Liver (tissue), 9 donors: Measurements from ENCODE around the gene ADAMTS5. TPM values are rescaled to one million over a fixed set of nuclear protein-coding genes. Genes with fewer than 3 reads are reported as not detected.

Experiments used
- DNase-seq: peaks from one replicate; pipeline ENCODE4 v3.0.0-alpha.2; 2017; ENCODE audit warnings: low spot score
- H3K27ac ChIP-seq, 2 donors: one replicate each; pipeline ENCODE4 v1.7.0; 2013; ENCODE audit warnings: inconsistent platforms in 2 of 2, low read length in 2 of 2, control low read depth in 1 of 2, low read depth in 1 of 2, mild to moderate bottlenecking in 1 of 2
- H3K27me3 ChIP-seq, 4 donors: one replicate each; pipeline versions ENCODE4 v1.6.1 to v1.7.0; 2013; ENCODE audit warnings: low read length in 3 of 4, inconsistent platforms in 1 of 4, mild to moderate bottlenecking in 1 of 4, moderate library complexity in 1 of 4; ENCODE audit not compliant: control insufficient read depth in 4 of 4, insufficient read depth in 4 of 4
- H3K36me3 ChIP-seq, 4 donors: one replicate each; pipeline versions ENCODE4 v1.6.1 to v1.7.0; 2013; ENCODE audit warnings: low read length in 3 of 4, mild to moderate bottlenecking in 3 of 4, low read depth in 1 of 4, moderate library complexity in 1 of 4; ENCODE audit not compliant: control insufficient read depth in 4 of 4, insufficient read depth in 3 of 4
- H3K4me1 ChIP-seq, 4 donors: one replicate each; pipeline versions ENCODE4 v1.6.1 to v1.7.0; 2013; ENCODE audit warnings: low read length in 3 of 4, mild to moderate bottlenecking in 3 of 4, moderate library complexity in 1 of 4; ENCODE audit not compliant: control insufficient read depth in 4 of 4, insufficient read depth in 4 of 4
- H3K4me3 ChIP-seq, 3 donors: one replicate each; pipeline versions ENCODE4 v1.6.1 to v1.7.0; 2013; ENCODE audit warnings: low read length in 3 of 3, control low read depth in 1 of 3, low read depth in 1 of 3, mild to moderate bottlenecking in 1 of 3
- H3K9ac ChIP-seq, 2 donors: one replicate each; pipeline ENCODE4 v1.7.0; 2013; ENCODE audit warnings: low read length in 2 of 2, mild to moderate bottlenecking in 2 of 2, moderate library complexity in 2 of 2, control low read depth in 1 of 2, low read depth in 1 of 2
- H3K9me3 ChIP-seq, 4 donors: one replicate each; pipeline versions ENCODE4 v1.6.1 to v1.7.0; 2013; ENCODE audit warnings: low read length in 3 of 4; ENCODE audit not compliant: control insufficient read depth in 4 of 4
- CTCF ChIP-seq: fragments of 150-350 bp; IDR thresholded peaks from 2 replicates; pipeline ENCODE4 v1.5.1; 2017; ENCODE audit warnings: improper control_type of control experiment, low read depth, low read length; ENCODE audit not compliant: missing input control
- FOXA1 ChIP-seq: IDR thresholded peaks from 2 replicates; pipeline ENCODE4 v1.6.1; 2016; ENCODE audit warnings: antibody characterized with exemption
- FOXA2 ChIP-seq: IDR thresholded peaks from 2 replicates; pipeline ENCODE4 v1.6.1; 2016; ENCODE audit warnings: antibody characterized with exemption
- GABPA ChIP-seq, 2 donors: IDR thresholded peaks in 1 of 2; conservative IDR thresholded peaks in 1 of 2; 2 replicates each; pipeline ENCODE4 v1.6.1; 2016; ENCODE audit warnings: antibody characterized with exemption in 2 of 2, mild to moderate bottlenecking in 1 of 2, moderate library complexity in 1 of 2
- HNF4A ChIP-seq, 2 donors: conservative IDR thresholded peaks; 2 replicates each; pipeline ENCODE4 v1.6.1; 2016; ENCODE audit warnings: antibody characterized with exemption in 2 of 2, mild to moderate bottlenecking in 2 of 2
- HNF4G ChIP-seq: IDR thresholded peaks from 2 replicates; pipeline ENCODE4 v1.6.1; 2016; ENCODE audit warnings: antibody characterized with exemption
- JUND ChIP-seq, 2 donors: IDR thresholded peaks; 2 replicates each; pipeline ENCODE4 v1.6.1; 2016; ENCODE audit warnings: antibody characterized with exemption in 2 of 2
- NR2F2 ChIP-seq: IDR thresholded peaks from 2 replicates; pipeline ENCODE4 v1.6.1; 2016; ENCODE audit warnings: antibody characterized with exemption
- RAD21 ChIP-seq, 2 donors: IDR thresholded peaks; 2 replicates each; pipeline ENCODE4 v1.6.1; 2016; ENCODE audit warnings: antibody characterized with exemption in 2 of 2, mild to moderate bottlenecking in 2 of 2
- RXRA ChIP-seq, 2 donors: IDR thresholded peaks; 2 replicates each; pipeline ENCODE4 v1.6.1; 2017 to 2018; ENCODE audit warnings: antibody characterized with exemption in 2 of 2, mild to moderate bottlenecking in 1 of 2
- SP1 ChIP-seq: IDR thresholded peaks from 2 replicates; pipeline ENCODE4 v1.6.1; 2018; ENCODE audit warnings: antibody characterized with exemption, mild to moderate bottlenecking
- TAF1 ChIP-seq: conservative IDR thresholded peaks from 2 replicates; pipeline ENCODE4 v1.6.1; 2016; ENCODE audit warnings: antibody characterized with exemption, mild to moderate bottlenecking
- YY1 ChIP-seq: IDR thresholded peaks from 2 replicates; pipeline ENCODE4 v1.6.1; 2016; ENCODE audit warnings: antibody characterized with exemption, mild to moderate bottlenecking
- WGBS: extraction: QIAGEN DNeasy Blood & Tissue Kit; methylation state at CpG from one replicate; pipeline ENCODE4 v1.1.7; 2013; 5-methylcytosine and 5-hydroxymethylcytosine counted together
- polyA plus RNA-seq, 2 donors: library from polyadenylated mRNA; stranded (reverse) in 1 of 2; unstranded in 1 of 2; fragments of 200-250 nt in 1 of 2; fragments of >200 nt in 1 of 2; fragmentation: Nextera tagmentation in 1 of 2; extraction: Ambion mirVana in 1 of 2; gene quantifications; one replicate each; pipeline versions ENCODE4 v1.2.1 to v1.2.3, GENCODE V29; 2013 to 2015
- total RNA-seq, 2 donors: library from RNA; depleted of rRNA; stranded (reverse); fragments of >200 nt; gene quantifications; one replicate each; pipeline ENCODE4 v1.2.3, GENCODE V29; 2014
- TF ChIP-seq, protein P1 (sequence below): IDR thresholded peaks from 2 replicates; pipeline ENCODE4 v1.6.1; 2016; ENCODE audit warnings: antibody characterized with exemption, mild to moderate bottlenecking
- TF ChIP-seq, protein P2 (sequence below): IDR thresholded peaks from 2 replicates; pipeline ENCODE4 v1.6.1; 2016; ENCODE audit warnings: antibody characterized with exemption
- donor health status: healthy.
- donor health status: healthy.
- donor health status: healthy.
- donor health status: healthy.
- donor health status: healthy.

The ADAMTS5 gene
- total and polyA plus RNA-seq, 4 donors: 0.43 to 2.5 (median 0.70) TPM

- TF ChIP-seq TAF1 (no peak), SP1 (no peak), YY1 (no peak)
- Histone ChIP-seq H3K36me3 (no peaks in the 10 kb centered on the region), H3K4me1 (no peaks in the 10 kb centered on the region), H3K9ac (no peak overlapping the region), H3K27ac (no peak overlapping the region), H3K9me3 (no peaks in the 10 kb centered on the region), H3K4me3 (no peak overlapping the region), H3K27me3 (peaks cover 0 to 4% (median 0%) of the 10 kb centered on the region in 4 donors)
- DNase-seq: no peak
- 66% methylated on average over 3 of the region's 3 CpGs for WGBS
These were observed 10.9 kb upstream of the ADAMTS5 start for GRCh38 chr21:26977746-26978145.

DNA sequence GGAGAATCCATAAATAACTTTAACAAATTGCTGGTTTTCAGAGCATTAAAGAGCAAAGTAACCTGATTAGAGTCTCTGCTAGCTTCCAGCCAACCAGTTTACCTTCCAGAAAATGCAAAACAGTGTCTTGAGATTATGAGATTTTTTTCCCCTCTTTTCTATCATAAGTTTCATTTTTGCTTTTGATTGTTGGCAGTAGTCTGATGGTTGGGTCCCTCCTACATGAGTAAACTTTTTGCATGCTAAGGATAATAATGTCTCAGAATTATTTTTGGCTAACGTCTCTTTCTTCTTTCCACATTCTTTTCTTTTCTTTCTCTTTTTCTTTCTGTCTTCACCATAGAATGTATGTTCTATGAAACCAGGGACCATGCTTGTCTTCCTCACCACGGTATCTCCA lies 6.3 kb upstream of the ADAMTS5 start:
- no peak for DNase-seq
- Histone ChIP-seq H3K36me3 (no peaks in the 10 kb centered on the region), H3K9me3 (no peaks in the 10 kb centered on the region), H3K4me3 (no peak overlapping the region), H3K9ac (no peak overlapping the region), H3K4me1 (peaks cover 0 to 2% (median 0%) of the 10 kb centered on the region in 4 donors), H3K27me3 (peaks cover 0 to 10% (median 0%) of the 10 kb centered on the region in 4 donors), H3K27ac (no peak overlapping the region)
- TF ChIP-seq NR2F2 (no peak), YY1 (no peak), FOXA1 (no peak), HNF4G (no peak), HNF4A (conservative IDR thresholded peaks at IDR 0.05) (no peak), GABPA (IDR thresholded peaks at IDR 0.05 in 1 of 2, conservative IDR thresholded peaks at IDR 0.05 in 1 of 2) (no peak)
- TF ChIP-seq, protein P1, sequence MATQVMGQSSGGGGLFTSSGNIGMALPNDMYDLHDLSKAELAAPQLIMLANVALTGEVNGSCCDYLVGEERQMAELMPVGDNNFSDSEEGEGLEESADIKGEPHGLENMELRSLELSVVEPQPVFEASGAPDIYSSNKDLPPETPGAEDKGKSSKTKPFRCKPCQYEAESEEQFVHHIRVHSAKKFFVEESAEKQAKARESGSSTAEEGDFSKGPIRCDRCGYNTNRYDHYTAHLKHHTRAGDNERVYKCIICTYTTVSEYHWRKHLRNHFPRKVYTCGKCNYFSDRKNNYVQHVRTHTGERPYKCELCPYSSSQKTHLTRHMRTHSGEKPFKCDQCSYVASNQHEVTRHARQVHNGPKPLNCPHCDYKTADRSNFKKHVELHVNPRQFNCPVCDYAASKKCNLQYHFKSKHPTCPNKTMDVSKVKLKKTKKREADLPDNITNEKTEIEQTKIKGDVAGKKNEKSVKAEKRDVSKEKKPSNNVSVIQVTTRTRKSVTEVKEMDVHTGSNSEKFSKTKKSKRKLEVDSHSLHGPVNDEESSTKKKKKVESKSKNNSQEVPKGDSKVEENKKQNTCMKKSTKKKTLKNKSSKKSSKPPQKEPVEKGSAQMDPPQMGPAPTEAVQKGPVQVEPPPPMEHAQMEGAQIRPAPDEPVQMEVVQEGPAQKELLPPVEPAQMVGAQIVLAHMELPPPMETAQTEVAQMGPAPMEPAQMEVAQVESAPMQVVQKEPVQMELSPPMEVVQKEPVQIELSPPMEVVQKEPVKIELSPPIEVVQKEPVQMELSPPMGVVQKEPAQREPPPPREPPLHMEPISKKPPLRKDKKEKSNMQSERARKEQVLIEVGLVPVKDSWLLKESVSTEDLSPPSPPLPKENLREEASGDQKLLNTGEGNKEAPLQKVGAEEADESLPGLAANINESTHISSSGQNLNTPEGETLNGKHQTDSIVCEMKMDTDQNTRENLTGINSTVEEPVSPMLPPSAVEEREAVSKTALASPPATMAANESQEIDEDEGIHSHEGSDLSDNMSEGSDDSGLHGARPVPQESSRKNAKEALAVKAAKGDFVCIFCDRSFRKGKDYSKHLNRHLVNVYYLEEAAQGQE: no peak
- 66% methylated on average over 2 of the region's 2 CpGs for WGBS

DNA sequence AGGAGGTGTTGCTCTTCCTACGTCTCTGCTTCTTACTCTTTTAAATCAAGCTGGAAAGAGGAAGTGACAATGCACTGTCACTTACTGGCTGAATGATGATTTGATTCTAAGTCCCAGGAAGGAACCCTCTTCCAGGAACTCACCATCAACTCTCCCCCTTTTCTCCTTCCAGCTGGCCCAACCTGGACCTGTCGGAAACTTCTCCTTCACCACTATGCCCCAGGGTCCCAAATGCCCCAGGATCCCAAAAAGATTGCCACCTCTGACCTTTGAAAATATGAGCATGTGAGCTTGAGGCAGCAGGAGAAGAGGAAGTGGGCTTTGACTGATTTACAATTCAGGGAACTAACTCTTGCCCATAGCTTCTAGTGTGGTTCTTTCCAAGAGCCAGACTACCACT lies 5.3 kb upstream of the ADAMTS5 start:
- no peaks in the 10 kb centered on the region for H3K36me3 ChIP-seq
- H3K4me3 ChIP-seq: no peak overlapping the region
- TF ChIP-seq JUND (IDR thresholded peaks at IDR 0.05): no peak
- TF ChIP-seq RAD21 (IDR thresholded peaks at IDR 0.05): no peak
- no peak for TF ChIP-seq CTCF
- no peak for TF ChIP-seq FOXA1
- no peak for TF ChIP-seq HNF4A (conservative IDR thresholded peaks at IDR 0.05)
- no peak for TF ChIP-seq SP1
- no peak for TF ChIP-seq NR2F2
- TF ChIP-seq, protein P2, sequence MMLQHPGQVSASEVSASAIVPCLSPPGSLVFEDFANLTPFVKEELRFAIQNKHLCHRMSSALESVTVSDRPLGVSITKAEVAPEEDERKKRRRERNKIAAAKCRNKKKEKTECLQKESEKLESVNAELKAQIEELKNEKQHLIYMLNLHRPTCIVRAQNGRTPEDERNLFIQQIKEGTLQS: no peak
- no peak for TF ChIP-seq RXRA (IDR thresholded peaks at IDR 0.05)
- TF ChIP-seq FOXA2: no peak
- TF ChIP-seq TAF1: no peak
- 45% methylated on average over 2 of the region's 2 CpGs for WGBS
- H3K27me3 ChIP-seq: peaks cover 0 to 10% (median 1%) of the 10 kb centered on the region in 4 donors
- DNase-seq: no peak
- peaks cover under 1 to 8% (median 3%) of the 10 kb centered on the region in 4 donors for H3K4me1 ChIP-seq
- H3K9me3 ChIP-seq: no peaks in the 10 kb centered on the region
- no peak overlapping the region for H3K27ac ChIP-seq
- no peak overlapping the region for H3K9ac ChIP-seq
